Measurements from ENCODE around the gene RBMS1.

- no peak for TF ChIP-seq POLR2A (IDR thresholded peaks at IDR 0.05; ENCODE audit: low read depth, low read length)
- TF ChIP-seq POLR2AphosphoS5 (IDR thresholded peaks at IDR 0.05; ENCODE audit: low read depth, low read length), result no peak
Measured at GRCh38 chr2:160517731-160518130, 24.1 kb upstream of the RBMS1 start.

All from GM12891 (cell line).